WTC11 (cell line): ENCODE measurements around the gene SNRPD1. TPM values are rescaled to one million over a fixed set of nuclear protein-coding genes. Genes with fewer than 3 reads are reported as not detected.

ENCODE experiments used
- ATAC-seq: fragments of 200-7000 bp; cut with Tn5 transposase; 2 replicates; pipeline ENCODE4 v1.10.0; 2021; ENCODE audit warnings: mild to moderate bottlenecking, moderate library complexity
- CTCF ChIA-PET: fragments of 300-600 bp; sonication (Branson Sonifier 250); formaldehyde crosslinking; loops from one replicate; lab custom pipeline; 2021; ENCODE audit warnings: antibody characterized with exemption; lab: Charles Lee
- POLR2A ChIA-PET: fragments of 350-600 bp; sonication (Branson Sonifier 250); formaldehyde crosslinking; loops from one replicate; lab custom pipeline; 2021; ENCODE audit warnings: antibody characterized with exemption; lab: Charles Lee
- DNase-seq: peaks from one replicate; pipeline ENCODE4 v3.0.0; 2021; ENCODE audit warnings: low spot score
- H3K27ac Mint-ChIP-seq: 2 replicates; pipeline ENCODE4 v1.8.0; 2021; ENCODE audit warnings: mixed read lengths
- H3K27me3 Mint-ChIP-seq: 2 replicates; pipeline ENCODE4 v1.8.0; 2021; ENCODE audit warnings: low read depth, mild to moderate bottlenecking, moderate library complexity, mixed read lengths
- H3K36me3 Mint-ChIP-seq: 2 replicates; pipeline ENCODE4 v1.8.0; 2021; ENCODE audit warnings: mixed read lengths
- H3K4me1 Mint-ChIP-seq: 2 replicates; pipeline ENCODE4 v1.8.0; 2022; ENCODE audit warnings: mixed read lengths
- H3K4me3 Mint-ChIP-seq: 2 replicates; pipeline ENCODE4 v1.8.0; 2021; ENCODE audit warnings: mild to moderate bottlenecking, moderate library complexity, mixed read lengths
- H3K9me3 Mint-ChIP-seq: 2 replicates; pipeline ENCODE4 v1.8.0; 2021; ENCODE audit warnings: mixed read lengths
- CDX4 ChIP-seq: fragments of 250-450 bp; sonication (Bioruptor Pico); IDR thresholded peaks from 2 replicates; pipeline ENCODE4 v1.9.0; 2021; ENCODE audit warnings: moderate library complexity, mild to moderate bottlenecking, inconsistent platforms, borderline replicate concordance
- CREM ChIP-seq: sonication (generic); formaldehyde crosslinking; IDR thresholded peaks from 2 replicates; pipeline ENCODE4 v1.8.1; 2022; ENCODE audit warnings: mild to moderate bottlenecking, missing genetic modification reagents, moderate library complexity
- E2F5 ChIP-seq: sonication (generic); formaldehyde crosslinking; IDR thresholded peaks from 2 replicates; pipeline ENCODE4 v1.8.1; 2022; ENCODE audit warnings: mild to moderate bottlenecking, moderate library complexity, missing genetic modification reagents
- EMX1 ChIP-seq: fragments of 250-450 bp; sonication (Bioruptor Pico); IDR thresholded peaks from 2 replicates; pipeline ENCODE4 v1.8.0; 2021; ENCODE audit warnings: mild to moderate bottlenecking
- ESRRA ChIP-seq: sonication (generic); formaldehyde crosslinking; IDR thresholded peaks from 2 replicates; pipeline ENCODE4 v1.8.1; 2022; ENCODE audit warnings: mild to moderate bottlenecking, missing genetic modification reagents, borderline replicate concordance
- ETV6 ChIP-seq: sonication (generic); formaldehyde crosslinking; IDR thresholded peaks from 2 replicates; pipeline ENCODE4 v1.8.1; 2022; ENCODE audit warnings: mild to moderate bottlenecking, missing genetic modification reagents
- FOXJ3 ChIP-seq: sonication (generic); formaldehyde crosslinking; IDR thresholded peaks from 2 replicates; pipeline ENCODE4 v1.9.0; 2021; ENCODE audit warnings: missing genetic modification reagents, mild to moderate bottlenecking, borderline replicate concordance
- IRF2 ChIP-seq: sonication (generic); formaldehyde crosslinking; IDR thresholded peaks from 2 replicates; pipeline ENCODE4 v1.8.0; 2022; ENCODE audit warnings: low read depth, missing genetic modification reagents, borderline replicate concordance
- JAZF1 ChIP-seq: fragments of 250-450 bp; sonication (Bioruptor Pico); IDR thresholded peaks from 2 replicates; pipeline ENCODE4 v1.9.0; 2021; ENCODE audit warnings: moderate library complexity, mild to moderate bottlenecking, inconsistent platforms
- NFATC4 ChIP-seq: fragments of 250-450 bp; sonication (Bioruptor Pico); IDR thresholded peaks from 2 replicates; pipeline ENCODE4 v1.9.0; 2021; ENCODE audit warnings: mild to moderate bottlenecking
- NFYB ChIP-seq: sonication (generic); formaldehyde crosslinking; conservative IDR thresholded peaks from 2 replicates; pipeline ENCODE4 v1.8.0; 2022; ENCODE audit warnings: low read depth, missing genetic modification reagents
- NR1H2 ChIP-seq: sonication (generic); formaldehyde crosslinking; IDR thresholded peaks from 2 replicates; pipeline ENCODE4 v1.9.0; 2021; ENCODE audit warnings: mild to moderate bottlenecking, moderate library complexity, missing genetic modification reagents
- RELA ChIP-seq: sonication (generic); formaldehyde crosslinking; IDR thresholded peaks from 2 replicates; pipeline ENCODE4 v1.8.1; 2022; ENCODE audit warnings: missing genetic modification reagents, mild to moderate bottlenecking, borderline replicate concordance
- RORB ChIP-seq: fragments of 250-450 bp; sonication (Bioruptor Pico); IDR thresholded peaks from 2 replicates; pipeline ENCODE4 v1.9.0; 2021; ENCODE audit warnings: mild to moderate bottlenecking
- SMAD3 ChIP-seq: sonication (generic); formaldehyde crosslinking; IDR thresholded peaks from 2 replicates; pipeline ENCODE4 v1.8.0; 2022; ENCODE audit warnings: missing genetic modification reagents, mild to moderate bottlenecking, borderline replicate concordance
- TP53 ChIP-seq: sonication (generic); formaldehyde crosslinking; IDR thresholded peaks from 2 replicates; pipeline ENCODE4 v1.8.1; 2023; ENCODE audit warnings: mild to moderate bottlenecking, missing genetic modification reagents
- ZNF121 ChIP-seq: sonication (generic); formaldehyde crosslinking; IDR thresholded peaks from 2 replicates; pipeline ENCODE4 v1.8.0; 2023; ENCODE audit warnings: missing genetic modification reagents
- ZNF512 ChIP-seq: sonication (generic); formaldehyde crosslinking; IDR thresholded peaks from 2 replicates; pipeline ENCODE4 v1.8.1; 2022; ENCODE audit warnings: missing genetic modification reagents, borderline replicate concordance
- total RNA-seq: library from RNA; stranded (reverse); gene quantifications from 3 replicates; pipeline ENCODE4 v1.2.3, GENCODE V29; 2021
- TF ChIP-seq, protein P1 (sequence below): sonication (generic); formaldehyde crosslinking; IDR thresholded peaks from 2 replicates; pipeline ENCODE4 v1.8.0; 2022; ENCODE audit warnings: mild to moderate bottlenecking, missing genetic modification reagents
- TF ChIP-seq, protein P2 (sequence below): sonication (generic); formaldehyde crosslinking; IDR thresholded peaks from 2 replicates; pipeline ENCODE4 v1.8.0; 2023; ENCODE audit warnings: missing genetic modification reagents
- TF ChIP-seq, protein P3 (sequence below): sonication (generic); formaldehyde crosslinking; IDR thresholded peaks from 2 replicates; pipeline ENCODE4 v1.8.1; 2023; ENCODE audit warnings: mild to moderate bottlenecking, moderate library complexity, missing genetic modification reagents
- TF ChIP-seq, protein P4 (sequence below): sonication (generic); formaldehyde crosslinking; IDR thresholded peaks from 2 replicates; pipeline ENCODE4 v1.8.1; 2022; ENCODE audit warnings: low read depth, missing genetic modification reagents, borderline replicate concordance
- TF ChIP-seq, protein P5 (sequence below): sonication (generic); formaldehyde crosslinking; IDR thresholded peaks from 2 replicates; pipeline ENCODE4 v1.8.0; 2023; ENCODE audit warnings: missing genetic modification reagents, mild to moderate bottlenecking, borderline replicate concordance

SNRPD1 gene
- total RNA-seq, 1 experiment from 2014 or later = 137 TPM

DNA sequence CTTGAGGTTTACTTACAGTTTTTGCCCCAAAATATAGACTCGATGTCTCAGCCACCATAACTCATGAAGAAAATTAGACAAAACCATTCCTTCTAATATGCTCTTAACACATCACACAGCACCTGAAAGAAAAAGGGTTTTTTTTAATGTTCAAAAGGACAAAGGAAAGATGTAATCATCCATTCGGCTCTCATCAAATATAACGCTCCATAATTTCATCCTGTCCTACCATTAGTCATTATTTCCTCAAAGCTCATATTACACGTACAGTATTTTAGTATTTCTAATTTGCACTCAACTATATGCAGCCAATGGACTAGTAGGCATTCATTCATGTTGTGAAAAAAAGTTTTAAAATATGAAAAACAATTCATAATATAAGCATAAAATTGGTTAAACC lies 36.5 kb upstream of the SNRPD1 start:
- H3K4me1 Mint-ChIP-seq = no peaks in the 10 kb centered on the region
- ChIA-PET POLR2A (no interaction called here), CTCF (interaction anchor here (2.3 kb wide), 1 partner anchor 25 kb away, joined by 9 read pairs; the partner anchor contains the start of gene ESCO1)
- ATAC-seq (no peak), DNase-seq (no peak)
- H3K27me3 Mint-ChIP-seq = no peaks in the 10 kb centered on the region
- no peak overlapping the region for H3K27ac Mint-ChIP-seq
- no peak overlapping the region for H3K4me3 Mint-ChIP-seq
- H3K9me3 Mint-ChIP-seq = no peaks in the 10 kb centered on the region
- H3K36me3 Mint-ChIP-seq = peaks cover 63% of the 10 kb centered on the region
- TF ChIP-seq E2F5 (no peak), NFYB (CRISPR knock-in tag) (no peak), CREM (CRISPR knock-in tag) (no peak), NR1H2 (CRISPR knock-in tag) (no peak), ZNF121 (CRISPR knock-in tag) (no peak), ESRRA (no peak), ETV6 (CRISPR knock-in tag) (no peak)
- TF ChIP-seq, protein P1, sequence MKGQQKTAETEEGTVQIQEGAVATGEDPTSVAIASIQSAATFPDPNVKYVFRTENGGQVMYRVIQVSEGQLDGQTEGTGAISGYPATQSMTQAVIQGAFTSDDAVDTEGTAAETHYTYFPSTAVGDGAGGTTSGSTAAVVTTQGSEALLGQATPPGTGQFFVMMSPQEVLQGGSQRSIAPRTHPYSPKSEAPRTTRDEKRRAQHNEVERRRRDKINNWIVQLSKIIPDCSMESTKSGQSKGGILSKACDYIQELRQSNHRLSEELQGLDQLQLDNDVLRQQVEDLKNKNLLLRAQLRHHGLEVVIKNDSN (CRISPR knock-in tag) = no peak
- TF ChIP-seq, protein P2, sequence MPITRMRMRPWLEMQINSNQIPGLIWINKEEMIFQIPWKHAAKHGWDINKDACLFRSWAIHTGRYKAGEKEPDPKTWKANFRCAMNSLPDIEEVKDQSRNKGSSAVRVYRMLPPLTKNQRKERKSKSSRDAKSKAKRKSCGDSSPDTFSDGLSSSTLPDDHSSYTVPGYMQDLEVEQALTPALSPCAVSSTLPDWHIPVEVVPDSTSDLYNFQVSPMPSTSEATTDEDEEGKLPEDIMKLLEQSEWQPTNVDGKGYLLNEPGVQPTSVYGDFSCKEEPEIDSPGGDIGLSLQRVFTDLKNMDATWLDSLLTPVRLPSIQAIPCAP = no peak

DNA sequence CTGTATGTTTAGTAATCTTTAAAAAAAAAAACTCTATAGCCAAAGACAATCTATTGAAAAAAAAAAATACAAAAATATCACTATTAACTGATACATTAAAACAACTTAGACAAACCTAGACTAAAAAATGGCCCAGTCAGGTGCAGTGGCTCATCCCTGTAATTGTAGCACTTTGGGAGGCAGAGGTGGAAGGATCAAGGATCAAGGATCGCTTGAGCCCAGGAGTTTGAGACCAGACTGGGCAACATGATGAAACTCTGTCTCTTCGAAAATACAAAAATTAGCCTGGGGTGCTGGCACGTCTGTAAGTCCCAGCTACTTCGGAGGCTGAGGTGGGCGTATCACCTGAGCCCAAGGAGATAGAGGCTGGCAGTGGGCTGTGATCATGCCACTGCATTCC lies 27.7 kb upstream of the SNRPD1 start:
- H3K27me3 Mint-ChIP-seq = no peaks in the 10 kb centered on the region
- DNase-seq (no peak), ATAC-seq (no peak)
- ChIA-PET POLR2A (no interaction called here), CTCF (interaction anchor here (0.7 to 2.9 kb wide), 2 partner anchors 8 to 16 kb away, joined by 3 to 14 read pairs; partner anchors contain the start of gene ESCO1)
- peaks cover 2% of the 10 kb centered on the region; the same call in 1 of the 2 replicates for H3K9me3 Mint-ChIP-seq
- H3K4me1 Mint-ChIP-seq = no peaks in the 10 kb centered on the region
- TF ChIP-seq, protein P3, sequence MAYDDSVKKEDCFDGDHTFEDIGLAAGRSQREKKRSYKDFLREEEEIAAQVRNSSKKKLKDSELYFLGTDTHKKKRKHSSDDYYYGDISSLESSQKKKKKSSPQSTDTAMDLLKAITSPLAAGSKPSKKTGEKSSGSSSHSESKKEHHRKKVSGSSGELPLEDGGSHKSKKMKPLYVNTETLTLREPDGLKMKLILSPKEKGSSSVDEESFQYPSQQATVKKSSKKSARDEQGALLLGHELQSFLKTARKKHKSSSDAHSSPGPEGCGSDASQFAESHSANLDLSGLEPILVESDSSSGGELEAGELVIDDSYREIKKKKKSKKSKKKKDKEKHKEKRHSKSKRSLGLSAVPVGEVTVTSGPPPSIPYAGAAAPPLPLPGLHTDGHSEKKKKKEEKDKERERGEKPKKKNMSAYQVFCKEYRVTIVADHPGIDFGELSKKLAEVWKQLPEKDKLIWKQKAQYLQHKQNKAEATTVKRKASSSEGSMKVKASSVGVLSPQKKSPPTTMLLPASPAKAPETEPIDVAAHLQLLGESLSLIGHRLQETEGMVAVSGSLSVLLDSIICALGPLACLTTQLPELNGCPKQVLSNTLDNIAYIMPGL (CRISPR knock-in tag) = no peak
- TF ChIP-seq RORB (CRISPR knock-in tag) (no peak), RELA (no peak), CDX4 (CRISPR knock-in tag) (no peak), ZNF512 (no peak), NFATC4 (no peak), NR1H2 (CRISPR knock-in tag) (no peak), TP53 (CRISPR knock-in tag) (no peak), EMX1 (CRISPR knock-in tag) (no peak), FOXJ3 (no peak), SMAD3 (CRISPR knock-in tag) (no peak), IRF2 (CRISPR knock-in tag) (no peak), JAZF1 (CRISPR knock-in tag) (no peak)
- TF ChIP-seq, protein P4, sequence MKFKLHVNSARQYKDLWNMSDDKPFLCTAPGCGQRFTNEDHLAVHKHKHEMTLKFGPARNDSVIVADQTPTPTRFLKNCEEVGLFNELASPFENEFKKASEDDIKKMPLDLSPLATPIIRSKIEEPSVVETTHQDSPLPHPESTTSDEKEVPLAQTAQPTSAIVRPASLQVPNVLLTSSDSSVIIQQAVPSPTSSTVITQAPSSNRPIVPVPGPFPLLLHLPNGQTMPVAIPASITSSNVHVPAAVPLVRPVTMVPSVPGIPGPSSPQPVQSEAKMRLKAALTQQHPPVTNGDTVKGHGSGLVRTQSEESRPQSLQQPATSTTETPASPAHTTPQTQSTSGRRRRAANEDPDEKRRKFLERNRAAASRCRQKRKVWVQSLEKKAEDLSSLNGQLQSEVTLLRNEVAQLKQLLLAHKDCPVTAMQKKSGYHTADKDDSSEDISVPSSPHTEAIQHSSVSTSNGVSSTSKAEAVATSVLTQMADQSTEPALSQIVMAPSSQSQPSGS (CRISPR knock-in tag) = no peak
- TF ChIP-seq, protein P5, sequence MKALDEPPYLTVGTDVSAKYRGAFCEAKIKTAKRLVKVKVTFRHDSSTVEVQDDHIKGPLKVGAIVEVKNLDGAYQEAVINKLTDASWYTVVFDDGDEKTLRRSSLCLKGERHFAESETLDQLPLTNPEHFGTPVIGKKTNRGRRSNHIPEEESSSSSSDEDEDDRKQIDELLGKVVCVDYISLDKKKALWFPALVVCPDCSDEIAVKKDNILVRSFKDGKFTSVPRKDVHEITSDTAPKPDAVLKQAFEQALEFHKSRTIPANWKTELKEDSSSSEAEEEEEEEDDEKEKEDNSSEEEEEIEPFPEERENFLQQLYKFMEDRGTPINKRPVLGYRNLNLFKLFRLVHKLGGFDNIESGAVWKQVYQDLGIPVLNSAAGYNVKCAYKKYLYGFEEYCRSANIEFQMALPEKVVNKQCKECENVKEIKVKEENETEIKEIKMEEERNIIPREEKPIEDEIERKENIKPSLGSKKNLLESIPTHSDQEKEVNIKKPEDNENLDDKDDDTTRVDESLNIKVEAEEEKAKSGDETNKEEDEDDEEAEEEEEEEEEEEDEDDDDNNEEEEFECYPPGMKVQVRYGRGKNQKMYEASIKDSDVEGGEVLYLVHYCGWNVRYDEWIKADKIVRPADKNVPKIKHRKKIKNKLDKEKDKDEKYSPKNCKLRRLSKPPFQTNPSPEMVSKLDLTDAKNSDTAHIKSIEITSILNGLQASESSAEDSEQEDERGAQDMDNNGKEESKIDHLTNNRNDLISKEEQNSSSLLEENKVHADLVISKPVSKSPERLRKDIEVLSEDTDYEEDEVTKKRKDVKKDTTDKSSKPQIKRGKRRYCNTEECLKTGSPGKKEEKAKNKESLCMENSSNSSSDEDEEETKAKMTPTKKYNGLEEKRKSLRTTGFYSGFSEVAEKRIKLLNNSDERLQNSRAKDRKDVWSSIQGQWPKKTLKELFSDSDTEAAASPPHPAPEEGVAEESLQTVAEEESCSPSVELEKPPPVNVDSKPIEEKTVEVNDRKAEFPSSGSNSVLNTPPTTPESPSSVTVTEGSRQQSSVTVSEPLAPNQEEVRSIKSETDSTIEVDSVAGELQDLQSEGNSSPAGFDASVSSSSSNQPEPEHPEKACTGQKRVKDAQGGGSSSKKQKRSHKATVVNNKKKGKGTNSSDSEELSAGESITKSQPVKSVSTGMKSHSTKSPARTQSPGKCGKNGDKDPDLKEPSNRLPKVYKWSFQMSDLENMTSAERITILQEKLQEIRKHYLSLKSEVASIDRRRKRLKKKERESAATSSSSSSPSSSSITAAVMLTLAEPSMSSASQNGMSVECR (CRISPR knock-in tag) = no peak
- H3K27ac Mint-ChIP-seq = no peak overlapping the region
- peaks cover 10% of the 10 kb centered on the region for H3K36me3 Mint-ChIP-seq
- no peak overlapping the region for H3K4me3 Mint-ChIP-seq
